GM12801 (cell line): Measurements from ENCODE around the gene BAD.

ENCODE experiments used
- CTCF ChIP-seq: IDR thresholded peaks from one replicate; pipeline ENCODE4 v1.5.1; 2011; ENCODE audit warnings: control low read depth; ENCODE audit not compliant: insufficient read length; ENCODE audit errors: extremely low read depth

Gene BAD

GRCh38 chr11:64268893-64269539, 15.4 kb downstream of the BAD start:
- no peak for TF ChIP-seq CTCF

DNA sequence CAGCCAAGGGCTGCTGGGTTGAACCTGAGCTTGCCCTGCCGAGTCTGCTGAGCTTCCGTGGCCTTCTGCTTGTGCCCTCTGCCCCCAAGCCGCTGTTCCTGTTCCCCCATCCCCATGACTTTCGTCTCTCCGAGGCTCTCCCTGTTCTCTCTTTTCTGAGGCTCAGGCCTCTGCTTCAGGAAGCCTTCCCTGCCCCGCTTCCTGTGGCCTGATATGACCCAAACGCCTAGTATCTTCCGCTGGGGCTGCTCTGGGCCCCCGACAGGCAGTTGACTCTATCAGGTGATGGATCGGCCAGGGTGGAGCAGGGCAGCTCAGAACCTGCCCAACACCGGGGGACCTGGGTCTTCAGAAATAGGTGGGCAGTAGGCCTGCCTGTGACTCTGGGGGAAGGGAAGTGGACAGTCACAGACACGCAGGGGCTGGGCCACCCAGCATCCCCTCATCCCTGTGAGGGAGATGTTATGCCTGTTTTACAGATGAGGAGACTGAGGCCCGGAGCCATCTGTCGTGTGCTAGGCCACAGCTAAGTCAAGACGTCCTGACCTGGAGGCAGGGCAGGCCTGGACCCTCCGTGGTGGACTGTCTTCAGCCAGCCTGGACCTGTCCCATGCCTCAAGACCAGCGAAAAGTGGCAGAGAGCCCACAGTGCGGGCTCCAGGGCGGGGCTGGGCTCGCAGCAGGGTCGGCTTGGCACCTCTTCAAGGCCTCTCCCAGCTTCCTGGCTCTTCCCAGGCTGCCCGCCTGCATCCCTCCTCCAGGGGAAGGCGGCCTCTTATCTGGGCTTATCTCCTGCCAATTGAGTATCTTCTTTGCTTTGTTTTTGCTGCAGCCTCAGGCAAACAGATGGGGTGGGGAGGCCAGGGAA, 16.2 kb downstream of the BAD start:
- TF ChIP-seq CTCF, result no peak

DNA sequence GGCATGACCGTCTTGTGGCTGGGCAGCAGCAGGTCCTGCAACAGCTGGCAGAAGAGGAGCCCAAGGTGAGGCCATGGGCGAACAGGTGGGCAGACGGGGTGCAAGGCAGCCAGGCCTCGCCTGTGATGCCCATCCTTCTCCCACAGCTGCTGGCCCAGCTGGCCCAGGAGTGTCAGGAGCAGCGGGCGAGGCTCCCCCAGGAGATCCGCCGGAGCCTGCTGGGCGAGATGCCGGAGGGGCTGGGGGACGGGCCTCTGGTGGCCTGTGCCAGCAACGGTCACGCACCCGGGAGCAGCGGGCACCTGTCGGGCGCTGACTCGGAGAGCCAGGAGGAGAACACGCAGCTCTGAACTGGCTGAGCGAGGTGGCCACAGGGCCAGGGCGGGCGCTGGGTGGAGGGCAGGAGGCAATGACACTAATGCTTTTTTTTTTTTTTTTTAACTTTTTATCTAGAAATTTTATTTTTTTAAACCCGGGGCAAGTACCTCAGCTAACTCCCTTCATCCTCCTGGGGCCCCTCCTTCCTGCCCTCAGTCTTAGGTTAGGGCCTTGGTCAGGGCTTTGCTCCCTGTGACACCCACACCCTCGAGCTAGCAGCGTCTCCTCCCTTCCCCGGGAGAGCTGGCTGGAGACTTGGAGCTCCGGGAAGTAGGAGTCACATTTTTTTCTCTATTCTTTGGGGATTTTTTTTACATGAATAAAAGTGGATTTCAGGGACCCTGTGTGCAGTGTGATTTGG, 17.1 kb downstream of the BAD start:
- TF ChIP-seq CTCF, result no peak

DNA sequence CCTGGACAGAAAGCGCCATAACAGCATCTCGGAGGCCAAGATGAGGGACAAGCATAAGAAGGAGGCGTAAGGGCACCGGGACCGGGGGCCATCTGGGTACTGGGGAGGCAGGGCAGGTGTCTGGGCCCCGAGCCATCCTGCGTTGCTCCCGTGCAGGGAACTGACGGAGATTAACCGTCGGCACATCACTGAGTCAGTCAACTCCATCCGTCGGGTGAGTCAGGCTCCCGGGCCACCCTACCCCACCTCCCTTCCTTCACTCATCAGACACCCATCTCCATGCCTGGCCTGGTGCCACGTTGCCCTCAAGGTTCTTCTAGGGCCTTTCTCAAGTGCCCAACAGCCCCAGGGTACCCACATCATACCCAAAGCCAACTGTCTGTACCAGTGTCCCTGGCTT, 18.1 kb downstream of the BAD start:
- no peak for TF ChIP-seq CTCF

DNA sequence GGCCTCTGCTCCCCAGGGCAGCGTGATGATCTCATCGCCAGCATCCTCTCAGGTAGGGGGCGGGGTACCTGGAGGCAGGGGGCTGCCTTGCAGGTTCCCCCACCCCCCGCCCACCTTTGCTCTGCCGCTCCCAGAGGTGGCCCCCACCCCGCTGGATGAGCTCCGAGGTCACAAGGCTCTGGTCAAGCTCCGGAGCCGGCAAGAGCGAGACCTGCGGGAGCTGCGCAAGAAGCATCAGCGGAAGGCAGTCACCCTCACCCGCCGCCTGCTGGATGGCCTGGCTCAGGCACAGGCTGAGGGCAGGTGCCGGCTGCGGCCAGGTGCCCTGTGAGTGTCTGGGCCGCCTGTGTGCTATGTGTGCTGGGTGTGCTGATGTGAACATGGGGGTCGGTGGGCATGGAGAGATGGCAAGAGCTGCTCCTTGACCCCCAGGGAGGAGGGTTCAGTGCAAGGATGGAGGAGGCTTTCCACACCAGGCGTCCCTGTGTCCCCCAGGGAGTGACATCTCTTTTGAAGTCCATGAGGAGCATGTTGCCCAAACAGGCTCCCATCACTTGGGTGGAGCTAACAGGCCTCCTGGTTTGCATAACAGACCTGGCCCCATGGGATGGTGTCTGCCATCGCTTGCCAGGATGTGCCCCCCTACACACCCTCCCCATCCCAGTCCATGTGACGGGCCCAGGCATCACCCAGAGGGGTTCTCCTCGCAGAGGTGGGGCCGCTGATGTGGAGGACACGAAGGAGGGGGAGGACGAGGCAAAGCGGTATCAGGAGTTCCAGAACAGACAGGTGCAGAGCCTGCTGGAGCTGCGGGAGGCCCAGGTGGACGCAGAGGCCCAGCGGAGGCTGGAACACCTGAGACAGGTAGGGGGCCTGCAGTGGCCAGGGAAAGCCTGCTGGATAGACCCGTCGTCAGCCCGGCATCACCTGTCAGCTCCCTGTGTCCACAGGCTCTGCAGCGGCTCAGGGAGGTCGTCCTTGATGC, 19.0 kb downstream of the BAD start:
- TF ChIP-seq CTCF, result no peak

GRCh38 chr11:64264371-64264852, 20.1 kb downstream of the BAD start:
- TF ChIP-seq CTCF, result no peak
